ENCODE measurements around the gene H1-8. TPM values are rescaled to one million over a fixed set of nuclear protein-coding genes. Genes with fewer than 3 reads are reported as not detected.

H1-8 gene
- total RNA-seq, 1 donor from 2014 or later, result not detected

GRCh38 chr3:129571605-129572547 is 28.9 kb downstream of the H1-8 start:
- DNase-seq (ENCODE audit: low read depth in 2 of 2), result no peak

DNA sequence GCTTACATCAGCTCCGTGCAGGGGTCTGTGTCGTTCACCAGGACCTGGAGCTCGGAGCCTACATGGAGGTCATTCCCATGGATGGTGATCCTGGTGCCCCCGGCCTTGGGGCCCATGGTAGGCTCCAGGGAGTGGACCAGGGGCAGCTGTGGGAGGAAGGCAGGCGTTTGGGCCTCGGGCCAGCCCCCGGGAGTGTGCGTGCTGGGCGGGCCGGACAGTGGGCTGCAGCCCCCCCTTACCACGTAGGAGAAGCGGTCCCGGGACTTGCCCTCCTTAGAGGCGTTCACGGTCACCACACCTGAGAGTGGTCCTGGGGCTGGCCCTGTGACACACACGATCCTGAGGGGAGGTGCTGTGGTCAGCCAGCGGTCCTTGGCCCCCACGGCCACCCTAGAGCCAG is 29.6 kb downstream of the H1-8 start:
- no peak for DNase-seq (ENCODE audit: low read depth in 2 of 2)

DNA sequence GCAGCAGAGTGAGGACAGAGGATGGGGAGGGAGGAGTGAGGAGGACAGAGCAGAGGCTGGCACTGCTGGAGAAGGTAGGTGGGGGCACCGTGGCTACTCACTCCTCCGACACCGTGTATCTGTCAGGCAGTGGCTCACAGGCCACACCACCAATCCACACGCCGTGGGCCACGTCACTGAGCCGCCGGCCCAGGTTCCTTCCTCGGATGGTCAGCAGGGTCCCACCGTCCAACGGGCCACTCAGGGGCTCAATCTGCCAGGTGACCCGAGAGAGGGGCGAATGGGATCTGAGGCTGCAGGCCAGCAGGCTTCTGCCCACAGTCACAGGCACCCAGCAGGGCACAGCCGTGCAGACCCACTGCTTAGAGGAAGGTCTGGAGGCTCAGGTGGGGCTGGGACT is 30.5 kb downstream of the H1-8 start:
- no peak for DNase-seq (ENCODE audit: low read depth in 2 of 2)

GRCh38 chr3:129574206-129574605 is 31.2 kb downstream of the H1-8 start:
- DNase-seq (ENCODE audit: low read depth in 2 of 2), result no peak

GRCh38 chr3:129575233-129575996 is 32.4 kb downstream of the H1-8 start:
- no peak for DNase-seq (ENCODE audit: low read depth in 2 of 2)

- DNase-seq (ENCODE audit: low read depth in 2 of 2), result no peak
Observed at GRCh38 chr3:129575997-129576384, 33.0 kb downstream of the H1-8 start.

DNA sequence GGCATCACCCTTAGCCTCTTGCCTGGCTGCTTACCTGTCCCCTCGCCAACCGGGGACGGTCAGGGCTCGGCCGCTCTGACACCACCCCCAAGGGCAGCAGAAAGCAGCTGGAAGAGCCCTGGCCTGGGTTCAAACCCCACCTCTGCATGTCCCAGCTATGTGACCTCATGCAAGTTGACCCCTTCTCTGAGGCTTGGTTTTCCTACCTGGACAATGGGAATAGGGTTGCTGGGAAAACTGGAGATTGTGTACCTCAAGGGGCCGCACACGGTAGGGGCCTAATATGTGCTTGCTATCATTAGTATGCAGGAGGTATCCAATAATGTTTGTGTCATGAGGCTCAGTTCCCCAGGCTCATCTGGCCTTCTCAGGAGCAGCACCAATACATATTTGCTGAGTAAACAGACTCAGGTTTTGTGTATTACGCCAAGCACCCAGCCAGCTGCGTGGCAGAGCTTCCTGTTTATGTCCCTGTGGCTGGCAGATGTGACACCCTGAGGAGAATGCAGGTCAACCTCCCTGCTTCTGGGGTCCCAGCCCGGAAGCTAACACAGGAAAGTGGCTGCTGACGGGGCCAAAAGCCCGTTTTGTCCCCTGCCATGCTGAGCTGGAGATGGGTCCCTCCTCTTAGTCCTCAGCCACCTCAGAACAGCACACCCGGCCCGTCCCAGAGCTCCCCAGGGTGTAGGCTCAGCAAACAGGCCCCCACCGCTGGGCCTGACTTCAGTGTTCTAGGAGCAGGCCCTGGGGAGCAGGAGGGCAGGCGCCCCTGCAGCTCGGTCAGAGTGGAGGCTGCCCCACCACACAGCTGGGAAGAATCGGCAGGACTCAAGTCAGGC is 33.8 kb downstream of the H1-8 start:
- peak in 1 of 2 donors; percentile 53 for DNase-seq (ENCODE audit: low read depth in 2 of 2)

- DNase-seq (ENCODE audit: low read depth in 2 of 2), result no peak
Observed at GRCh38 chr3:129577366-129577765, 34.4 kb downstream of the H1-8 start.

DNA sequence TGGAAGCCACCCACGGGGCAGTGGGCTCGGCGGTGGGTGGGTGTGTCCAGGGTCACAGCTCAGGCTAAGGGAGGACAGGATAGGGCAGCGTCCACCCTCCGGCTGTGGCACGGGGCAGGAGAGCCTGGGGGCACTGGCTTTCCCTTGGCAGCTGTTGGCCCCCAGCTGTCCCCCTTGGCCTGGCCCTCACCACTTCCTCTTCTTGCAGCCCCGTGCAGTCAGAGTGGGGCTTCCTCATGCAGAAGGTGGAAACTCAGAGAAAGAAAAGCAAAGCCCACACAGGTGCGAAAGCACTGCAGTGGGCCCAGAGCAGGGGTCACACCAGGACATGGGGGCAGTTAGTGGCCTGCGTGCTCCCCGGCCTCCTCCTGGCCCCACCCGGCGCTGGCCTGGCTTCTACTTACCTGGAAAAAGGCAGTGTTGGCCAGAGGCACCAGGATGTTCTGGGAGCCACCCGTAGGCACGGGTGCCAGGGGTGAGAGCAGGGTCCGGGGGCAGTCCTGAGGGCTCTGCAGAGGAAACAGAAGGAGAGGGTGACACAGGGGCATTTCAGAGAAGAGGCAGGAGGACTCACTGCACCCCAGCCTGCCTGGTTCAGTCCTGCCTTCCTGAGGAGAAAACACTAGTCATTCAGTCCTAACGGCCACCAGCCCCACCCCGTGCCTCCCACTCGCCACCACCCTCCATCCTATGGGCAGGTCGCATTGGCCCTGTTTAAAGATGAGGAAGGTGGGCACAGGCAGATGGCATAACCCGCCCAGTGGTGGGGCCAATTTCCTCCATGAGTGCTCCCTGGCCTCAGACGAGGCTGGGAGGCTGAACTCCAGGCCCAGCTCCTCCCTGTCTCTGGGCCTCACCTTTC is 35.2 kb downstream of the H1-8 start:
- DNase-seq (ENCODE audit: low read depth in 2 of 2), result no peak

DNA sequence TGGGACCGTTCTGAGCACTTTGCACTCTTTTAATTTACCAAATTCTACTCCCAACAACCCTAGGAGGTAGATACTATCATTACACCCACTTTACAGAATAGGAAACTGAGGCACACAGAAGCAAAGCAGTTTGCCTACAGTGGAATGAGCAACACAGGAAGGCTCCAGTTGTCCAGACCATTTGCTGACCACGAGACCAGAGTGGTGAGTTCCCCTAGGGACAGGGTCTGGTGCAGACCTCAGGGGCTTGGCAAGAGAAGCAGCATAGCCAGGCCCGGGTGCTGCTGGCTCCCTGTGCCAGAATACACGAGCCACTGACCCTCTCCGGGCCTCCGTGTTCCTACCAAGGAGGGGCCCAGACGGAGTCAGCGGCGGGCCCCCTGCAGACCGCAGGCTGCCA is 37.0 kb downstream of the H1-8 start:
- no peak for DNase-seq (ENCODE audit: low read depth in 2 of 2)

GRCh38 chr3:129581623-129582022 is 38.6 kb downstream of the H1-8 start:
- no peak for DNase-seq (ENCODE audit: low read depth in 2 of 2)

DNA sequence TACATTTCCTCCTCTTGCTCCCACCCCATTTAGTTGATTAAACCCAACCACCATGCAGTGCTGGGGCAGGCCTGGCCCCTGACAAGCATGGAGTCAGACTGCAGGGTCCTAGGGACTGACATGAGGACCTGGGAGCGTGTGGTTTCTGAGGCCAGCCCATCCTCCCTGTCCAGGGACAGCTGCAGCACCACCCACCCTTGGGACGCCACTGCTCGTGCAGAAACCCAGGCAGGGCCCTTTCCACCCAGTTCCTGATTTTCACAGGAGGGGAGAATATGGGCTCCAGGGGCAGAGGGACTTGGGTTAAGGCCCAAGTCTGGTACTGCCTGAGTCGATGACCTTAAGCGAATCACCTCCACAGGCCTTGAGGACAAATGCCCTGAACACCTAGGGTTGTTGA is 39.8 kb downstream of the H1-8 start:
- DNase-seq (ENCODE audit: low read depth in 2 of 2), result no peak

DNA sequence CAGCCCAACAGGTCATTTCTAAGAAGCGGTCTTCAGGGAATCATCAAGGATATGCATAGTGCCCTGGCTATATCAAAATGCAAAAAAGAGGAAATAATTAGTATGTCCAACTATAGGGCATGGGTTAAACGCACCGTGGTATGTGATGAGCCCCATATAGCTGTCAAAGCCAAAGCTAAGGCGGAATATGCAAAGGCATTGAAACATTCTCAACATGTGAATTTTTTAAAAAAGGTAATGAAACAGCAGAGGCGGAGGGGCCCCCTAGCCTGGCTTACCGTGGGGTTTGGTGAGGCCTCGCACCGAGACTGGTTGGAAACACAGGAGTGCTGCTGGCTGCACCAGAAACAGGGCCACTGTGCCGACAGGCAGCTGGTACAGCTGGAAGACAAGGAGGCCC is 40.3 kb downstream of the H1-8 start:
- DNase-seq (ENCODE audit: low read depth in 2 of 2), result no peak

- no peak for DNase-seq (ENCODE audit: low read depth in 2 of 2)
Observed at GRCh38 chr3:129584631-129585030, 41.7 kb downstream of the H1-8 start.

- DNase-seq (ENCODE audit: low read depth in 2 of 2), result no peak
Observed at GRCh38 chr3:129585949-129586657, 43.1 kb downstream of the H1-8 start.

DNA sequence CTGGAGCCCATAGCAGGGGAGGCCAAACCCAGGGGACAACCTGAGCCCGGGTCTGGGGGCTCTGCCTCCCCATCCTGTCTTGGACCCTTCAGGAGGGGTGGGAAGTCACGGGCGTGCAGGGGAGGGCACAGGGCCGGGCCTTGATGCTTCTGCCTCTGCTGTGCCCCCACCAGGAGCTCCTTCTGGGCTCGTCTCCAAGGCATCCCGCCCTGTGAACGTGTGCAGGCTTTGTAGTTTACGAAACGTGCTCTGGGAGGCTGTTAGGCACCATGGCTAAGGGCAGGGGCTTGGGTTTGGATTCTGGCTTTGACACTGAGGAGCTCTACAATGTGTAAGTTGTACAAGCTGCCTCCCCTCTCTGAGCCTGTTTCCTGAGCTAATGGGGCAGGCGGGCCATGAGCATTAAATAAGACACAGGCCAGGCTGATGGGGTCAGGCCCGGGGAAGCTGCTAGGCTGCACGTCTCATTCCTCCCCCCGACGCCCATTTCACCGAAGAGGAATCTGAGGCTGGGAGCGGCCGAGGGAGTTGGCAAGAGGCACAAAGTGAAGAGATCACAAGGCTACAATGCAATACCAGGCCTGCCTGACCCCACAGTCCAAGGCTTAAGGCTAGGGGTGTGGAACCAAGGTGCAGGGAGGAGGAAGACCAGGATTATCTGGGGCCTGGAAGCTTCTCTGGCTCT is 43.9 kb downstream of the H1-8 start:
- DNase-seq (ENCODE audit: low read depth in 2 of 2), result peak in 1 of 2 donors; percentile 48

DNA sequence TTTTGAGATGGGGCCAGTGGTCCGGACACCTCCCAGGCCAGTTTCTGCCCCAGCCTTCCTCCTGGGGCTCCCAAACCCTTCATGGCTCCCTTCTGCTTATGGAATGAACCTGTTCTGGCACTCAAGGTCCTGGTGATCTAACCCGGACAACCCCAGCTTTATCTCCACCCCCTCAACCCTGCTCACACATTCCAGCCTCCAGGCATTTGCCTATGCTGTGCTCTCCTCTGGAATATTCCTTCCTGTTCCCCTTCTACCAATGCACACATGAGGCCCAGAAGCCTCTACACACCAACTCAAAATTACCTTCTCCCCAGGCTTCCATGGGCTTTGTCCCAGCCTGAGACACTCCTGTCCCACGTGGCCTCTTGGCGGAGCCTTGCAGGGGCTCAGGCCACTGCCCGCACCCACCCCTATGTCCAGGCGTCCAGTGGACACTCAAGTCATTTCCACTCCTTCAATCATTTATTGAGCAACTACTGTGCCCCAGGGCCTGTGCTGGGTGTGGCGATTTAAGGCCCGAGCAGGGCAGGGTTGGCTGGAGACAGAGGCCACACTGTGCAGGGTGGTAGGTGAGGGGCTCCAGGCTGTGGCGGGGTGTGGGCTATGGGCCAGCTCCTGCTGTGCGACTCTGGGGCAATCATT is 44.7 kb downstream of the H1-8 start:
- DNase-seq (ENCODE audit: low read depth in 2 of 2), result no peak

DNA sequence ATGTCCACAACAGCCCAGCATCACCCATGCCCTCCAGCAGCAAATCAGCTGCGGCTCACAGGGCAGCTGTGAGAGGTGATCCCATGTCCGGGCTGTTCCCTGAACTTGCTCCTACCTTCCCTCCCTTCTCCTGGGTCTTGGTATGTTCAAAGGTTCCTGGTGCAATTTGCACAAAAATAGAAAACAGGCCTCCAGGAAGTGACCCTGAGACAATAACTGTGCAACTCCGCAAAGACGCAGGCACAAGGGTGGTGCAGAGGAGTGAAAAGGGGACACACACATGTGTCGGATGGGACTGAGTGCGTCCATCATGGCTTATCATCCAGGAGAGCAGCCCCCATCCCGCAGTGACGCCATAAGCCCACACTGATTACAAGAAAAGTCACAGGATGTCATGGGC is 47.2 kb downstream of the H1-8 start:
- no peak for DNase-seq (ENCODE audit: low read depth in 2 of 2)

DNA sequence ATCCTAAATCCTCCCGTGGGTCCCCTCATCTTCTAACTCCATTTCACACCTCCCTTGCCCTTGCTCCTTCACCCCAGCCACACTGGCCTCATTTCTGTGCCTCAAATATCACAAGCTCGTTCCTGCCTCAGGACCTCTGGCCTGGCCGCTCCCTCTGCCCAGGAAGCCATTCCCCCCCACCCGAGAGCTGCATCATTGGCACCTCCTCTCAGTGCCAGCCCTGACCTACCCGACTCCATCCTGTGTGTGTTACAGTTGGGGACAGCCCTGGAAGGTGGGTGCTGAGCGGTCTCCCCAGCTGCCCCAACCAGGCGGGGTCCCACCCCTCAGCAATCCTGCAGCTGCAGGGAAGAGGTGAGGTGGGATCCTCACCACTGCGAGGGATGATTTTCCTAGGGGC is 49.0 kb downstream of the H1-8 start:
- DNase-seq (ENCODE audit: low read depth in 2 of 2), result no peak
